Aorta (tissue), 5 donors: Measurements from ENCODE around the gene ARL13B. TPM values are rescaled to one million over a fixed set of nuclear protein-coding genes. Genes with fewer than 3 reads are reported as not detected.

Experiments
- ATAC-seq: fragments of 200-7000 bp; cut with Tn5 transposase; one replicate; pipeline ENCODE4 v1.9.1; 2022; ENCODE audit warnings: moderate library complexity; ENCODE audit not compliant: low FRiP score
- DNase-seq, 2 donors: peaks; one replicate each; pipeline ENCODE4 v3.0.0-alpha.2; 2020
- H3K27ac ChIP-seq, 2 donors: one replicate each; pipeline ENCODE4 v1.5.1; 2013; ENCODE audit warnings: low read length in 2 of 2, mild to moderate bottlenecking in 2 of 2, moderate library complexity in 2 of 2, control low read depth in 1 of 2, inconsistent platforms in 1 of 2, low read depth in 1 of 2
- H3K27me3 ChIP-seq, 2 donors: one replicate each; pipeline ENCODE4 v1.6.1; 2013; ENCODE audit warnings: control low read depth in 1 of 2, low read length in 1 of 2, mild to moderate bottlenecking in 1 of 2, moderate library complexity in 1 of 2; ENCODE audit not compliant: insufficient read depth in 2 of 2, control insufficient read depth in 1 of 2
- H3K36me3 ChIP-seq, 2 donors: one replicate each; pipeline ENCODE4 v1.6.1; 2013; ENCODE audit warnings: control low read depth in 1 of 2, low read length in 1 of 2, mild to moderate bottlenecking in 1 of 2; ENCODE audit not compliant: insufficient read depth in 2 of 2, control insufficient read depth in 1 of 2
- H3K4me1 ChIP-seq, 2 donors: one replicate each; pipeline ENCODE4 v1.6.1; 2013; ENCODE audit warnings: low read length in 2 of 2, control low read depth in 1 of 2, mild to moderate bottlenecking in 1 of 2, moderate library complexity in 1 of 2; ENCODE audit not compliant: insufficient read depth in 2 of 2, control insufficient read depth in 1 of 2
- H3K4me3 ChIP-seq, 2 donors: one replicate each; pipeline ENCODE4 v1.5.1; 2013; ENCODE audit warnings: low read length in 2 of 2, control low read depth in 1 of 2, mild to moderate bottlenecking in 1 of 2
- H3K9me3 ChIP-seq: one replicate; pipeline ENCODE4 v1.6.1; 2013; ENCODE audit warnings: mild to moderate bottlenecking, low read length; ENCODE audit not compliant: control insufficient read depth
- WGBS, 2 donors: extraction: QIAGEN DNeasy Blood & Tissue Kit; methylation state at CpG; one replicate each; pipeline ENCODE4 v1.1.7; 2013; 5-methylcytosine and 5-hydroxymethylcytosine counted together
- intact Hi-C, 2 donors: fragments of 100-400 bp; cut with DNase I; formaldehyde crosslinking; loops; one replicate each; pipeline versions ENCODE4 v1.14.2 to v1.15.0; 2022
- polyA plus RNA-seq, 2 donors: library from polyadenylated mRNA; stranded (reverse); fragments of 200-250 nt; gene quantifications; one replicate each; pipeline ENCODE4 v1.2.3, GENCODE V29; 2013
- total RNA-seq, 2 donors: library from RNA; stranded (reverse); fragmentation: NEBNext Ultra II Directional; extraction: Animal tissue kit (Norgen Biotek cat#: 25700); gene quantifications; one replicate each; pipeline ENCODE4 v1.2.1, GENCODE V29; 2021
- donor health status: healthy with polysubstance abuse.
- donor health status: Bipolar disorder and iron deficiency.
- donor health status: DM: no; HTN: no; CAD: no.
- donor health status: DM: no; HTN: no; CAD: no.
- donor health status: DM: yes; HTN: yes; CAD: no.

Gene ARL13B
- total and polyA plus RNA-seq, 4 donors = 5.0 to 19.1 (median 12.1) TPM

- 73 to 92% methylated on average over 1 of the region's 1 CpG for WGBS, 2 donors
- intact Hi-C loops = no loop called here
Observed at GRCh38 chr3:94093151-94093550, 113.2 kb downstream of the ARL13B start.

GRCh38 chr3:94095111-94095510, 115.2 kb downstream of the ARL13B start:
- ATAC-seq (no peak), DNase-seq (no peak)
- Histone ChIP-seq H3K4me1 (no peaks in the 10 kb centered on the region), H3K36me3 (peaks cover 0 to 12% of the 10 kb centered on the region in 2 donors), H3K9me3 (no peaks in the 10 kb centered on the region), H3K4me3 (no peak overlapping the region), H3K27me3 (no peaks in the 10 kb centered on the region), H3K27ac (no peak overlapping the region)
- intact Hi-C loops = no loop called here
- WGBS, 2 donors = 98 to 100% methylated on average over 2 of the region's 2 CpGs

More at GRCh38 chr3:94093151-94093550, 113.2 kb downstream of the ARL13B start:
- Histone ChIP-seq H3K27ac (no peak overlapping the region), H3K4me3 (no peak overlapping the region), H3K9me3 (no peaks in the 10 kb centered on the region), H3K27me3 (no peaks in the 10 kb centered on the region), H3K36me3 (peaks cover 0 to 6% of the 10 kb centered on the region in 2 donors), H3K4me1 (no peaks in the 10 kb centered on the region)
- DNase-seq (no peak), ATAC-seq (no peak)

- ATAC-seq (no peak), DNase-seq (no peak)
- no peaks in the 10 kb centered on the region for H3K9me3 ChIP-seq
- no peaks in the 10 kb centered on the region for H3K4me1 ChIP-seq
- no peaks in the 10 kb centered on the region for H3K27me3 ChIP-seq
- 76 to 80% methylated on average over 3 of the region's 3 CpGs for WGBS, 2 donors
- H3K36me3 ChIP-seq = peaks cover 0 to 12% of the 10 kb centered on the region in 2 donors
- no peak overlapping the region for H3K27ac ChIP-seq
- intact Hi-C loops = no loop called here
- H3K4me3 ChIP-seq = no peak overlapping the region
Observed at GRCh38 chr3:94098452-94098851, 118.5 kb downstream of the ARL13B start.

DNA sequence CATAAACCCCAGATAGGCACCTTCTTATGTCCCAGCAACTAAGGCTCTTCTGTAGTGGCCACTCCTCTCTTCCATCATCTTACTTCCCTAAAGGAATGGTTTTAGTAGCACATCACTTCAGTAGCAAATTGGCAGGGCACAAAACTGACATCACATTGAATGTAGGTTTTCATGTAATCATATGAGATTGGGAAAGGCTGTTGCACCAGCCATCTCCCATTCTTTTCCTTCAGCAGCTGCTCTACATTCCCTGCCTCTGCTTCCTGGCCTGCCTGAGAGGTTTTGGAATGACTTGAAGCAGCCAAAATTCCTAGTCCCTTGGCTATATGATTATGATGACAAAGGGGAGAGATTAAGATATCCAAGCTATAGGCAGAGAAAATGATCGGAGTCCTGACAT, 119.4 kb downstream of the ARL13B start:
- no peaks in the 10 kb centered on the region for H3K4me1 ChIP-seq
- H3K27ac ChIP-seq = no peak overlapping the region
- no peak overlapping the region for H3K4me3 ChIP-seq
- WGBS, 2 donors = 89 to 97% methylated on average over 1 of the region's 1 CpG
- DNase-seq (no peak), ATAC-seq (no peak)
- intact Hi-C loops = no loop called here
- no peaks in the 10 kb centered on the region for H3K27me3 ChIP-seq
- peaks cover 0 to 12% of the 10 kb centered on the region in 2 donors for H3K36me3 ChIP-seq
- H3K9me3 ChIP-seq = no peaks in the 10 kb centered on the region

DNA sequence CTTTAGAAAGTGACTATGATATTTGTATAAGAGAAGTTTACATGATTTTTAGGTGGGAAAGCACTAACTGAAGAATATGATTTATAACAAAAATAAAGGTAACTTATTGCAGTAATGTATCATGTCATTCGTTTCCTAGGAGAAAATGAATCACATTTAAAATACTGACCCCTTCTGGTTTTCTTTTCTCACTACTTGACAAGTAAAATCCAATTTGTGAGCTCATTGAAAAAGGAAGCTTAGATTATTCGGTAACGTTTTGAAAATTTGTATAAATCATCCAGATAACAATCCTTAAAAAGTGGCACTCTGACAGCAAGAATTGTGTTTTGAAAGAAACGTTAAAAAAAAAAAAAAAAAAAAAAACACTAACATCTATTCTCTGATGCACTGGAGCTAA, 121.9 kb downstream of the ARL13B start:
- H3K4me1 ChIP-seq = no peaks in the 10 kb centered on the region
- no peak overlapping the region for H3K27ac ChIP-seq
- 42 to 44% methylated on average over 4 of the region's 4 CpGs for WGBS, 2 donors
- no peak for DNase-seq
- ATAC-seq = no peak
- H3K36me3 ChIP-seq = peaks cover 0 to 8% of the 10 kb centered on the region in 2 donors
- no peak overlapping the region for H3K4me3 ChIP-seq
- H3K27me3 ChIP-seq = no peaks in the 10 kb centered on the region
- intact Hi-C loops = no loop called here
- no peaks in the 10 kb centered on the region for H3K9me3 ChIP-seq

Other genes starting within 250 kb of the ARL13B start
- gene PROS1, start 6.3 kb upstream of the ARL13B start, total RNA-seq = 100 to 1,000 TPM in 1 of 2 donors, 10 to 100 TPM in 1; 81.1 to 132 TPM
- 100 to 1,000 TPM in 1 of 2 donors, 10 to 100 TPM in 1; 40.5 to 125 TPM for gene PROS1, start 6.3 kb upstream of the ARL13B start, polyA plus RNA-seq
- gene STX19, start 48.4 kb downstream of the ARL13B start, total RNA-seq = under 1 TPM in 1 of 2 donors, not detected in 1; 0.54 TPM
- gene STX19, start 48.4 kb downstream of the ARL13B start, polyA plus RNA-seq = 1 to 10 TPM in 1 of 2 donors, not detected in 1; 7.1 TPM
- 1 to 10 TPM; 4.5 to 7.1 TPM for gene DHFR2, start 82.8 kb downstream of the ARL13B start, total RNA-seq
- gene DHFR2, start 82.8 kb downstream of the ARL13B start, polyA plus RNA-seq = 1 to 10 TPM; 2.3 to 4.3 TPM
- gene NSUN3, start 82.9 kb downstream of the ARL13B start, total RNA-seq = 10 to 100 TPM; 15.5 to 20.0 TPM
- 10 to 100 TPM in 1 of 2 donors, 1 to 10 TPM in 1; 3.9 to 12.3 TPM for gene NSUN3, start 82.9 kb downstream of the ARL13B start, polyA plus RNA-seq